Gastroesophageal sphincter (tissue), 3 donors: ENCODE measurements around the gene PPP1R3A.

Source experiments
- POLR2A ChIP-seq, 2 donors: fragments of 450-650 bp; IDR thresholded peaks; one replicate each; pipeline ENCODE4 v1.6.1; 2017; ENCODE audit warnings: antibody characterized with exemption in 2 of 2, mild to moderate bottlenecking in 2 of 2, moderate library complexity in 1 of 2
- POLR2AphosphoS5 ChIP-seq: sonication (generic); formaldehyde crosslinking; IDR thresholded peaks from one replicate; pipeline ENCODE4 v1.6.1; 2017; ENCODE audit warnings: antibody characterized with exemption
- TF ChIP-seq, protein P1 (sequence below), 4 experiments: fragments of 200-600 bp in 2 of 4; fragments of 450-650 bp in 2 of 4; sonication (generic) in 1 of 4; IDR thresholded peaks; one replicate each; pipeline ENCODE4 v1.5.1; 2017 to 2019; ENCODE audit warnings: antibody characterized with exemption in 4 of 4, mild to moderate bottlenecking in 2 of 4, moderate library complexity in 2 of 4

DNA sequence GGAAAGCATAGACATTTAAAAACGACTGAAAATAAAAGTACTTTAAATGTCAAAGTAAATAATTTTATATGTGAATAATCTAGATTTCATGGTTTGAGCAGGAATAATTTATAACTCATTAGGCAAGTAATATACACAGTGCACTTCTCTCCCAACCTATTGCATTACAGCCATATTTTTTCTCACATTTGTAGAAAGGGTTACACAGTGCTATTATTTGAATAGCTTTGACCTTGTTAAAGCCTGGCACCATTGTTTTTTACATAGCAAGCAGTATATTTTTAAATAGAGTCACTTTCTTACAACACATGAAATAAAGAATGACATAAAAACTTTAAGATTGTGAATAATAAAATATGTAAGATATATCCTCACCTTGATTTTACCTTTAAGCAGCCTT is 969 bp downstream of the PPP1R3A start:
- TF ChIP-seq POLR2A (IDR thresholded peaks at IDR 0.05) (no peak), POLR2AphosphoS5 (no peak)
- TF ChIP-seq, protein P1, sequence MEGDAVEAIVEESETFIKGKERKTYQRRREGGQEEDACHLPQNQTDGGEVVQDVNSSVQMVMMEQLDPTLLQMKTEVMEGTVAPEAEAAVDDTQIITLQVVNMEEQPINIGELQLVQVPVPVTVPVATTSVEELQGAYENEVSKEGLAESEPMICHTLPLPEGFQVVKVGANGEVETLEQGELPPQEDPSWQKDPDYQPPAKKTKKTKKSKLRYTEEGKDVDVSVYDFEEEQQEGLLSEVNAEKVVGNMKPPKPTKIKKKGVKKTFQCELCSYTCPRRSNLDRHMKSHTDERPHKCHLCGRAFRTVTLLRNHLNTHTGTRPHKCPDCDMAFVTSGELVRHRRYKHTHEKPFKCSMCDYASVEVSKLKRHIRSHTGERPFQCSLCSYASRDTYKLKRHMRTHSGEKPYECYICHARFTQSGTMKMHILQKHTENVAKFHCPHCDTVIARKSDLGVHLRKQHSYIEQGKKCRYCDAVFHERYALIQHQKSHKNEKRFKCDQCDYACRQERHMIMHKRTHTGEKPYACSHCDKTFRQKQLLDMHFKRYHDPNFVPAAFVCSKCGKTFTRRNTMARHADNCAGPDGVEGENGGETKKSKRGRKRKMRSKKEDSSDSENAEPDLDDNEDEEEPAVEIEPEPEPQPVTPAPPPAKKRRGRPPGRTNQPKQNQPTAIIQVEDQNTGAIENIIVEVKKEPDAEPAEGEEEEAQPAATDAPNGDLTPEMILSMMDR (IDR thresholded peaks at IDR 0.05), result no peak
